HepG2 (cell line): Measurements from ENCODE around the gene RPSA. TPM values are rescaled to one million over a fixed set of nuclear protein-coding genes. Genes with fewer than 3 reads are reported as not detected.

Source experiments
- ARNTL ChIP-seq: sonication (generic); formaldehyde crosslinking; IDR thresholded peaks from 2 replicates; pipeline ENCODE4 v1.4.0; 2020; ENCODE audit warnings: mild to moderate bottlenecking, missing genetic modification reagents
- DDIT3 ChIP-seq: sonication (generic); formaldehyde crosslinking; IDR thresholded peaks from 2 replicates; pipeline ENCODE4 v1.4.0; 2020; ENCODE audit warnings: mild to moderate bottlenecking, missing genetic modification reagents
- E2F5 ChIP-seq: sonication (generic); formaldehyde crosslinking; conservative IDR thresholded peaks from 2 replicates; pipeline ENCODE4 v1.4.0; 2020; ENCODE audit warnings: missing genetic modification reagents
- ELF1 ChIP-seq: sonication (generic); formaldehyde crosslinking; IDR thresholded peaks from 2 replicates; pipeline ENCODE4 v1.4.0; 2020; ENCODE audit warnings: missing genetic modification reagents
- KAT7 ChIP-seq: IDR thresholded peaks from 2 replicates; pipeline ENCODE4 v1.6.1; 2018; ENCODE audit warnings: borderline replicate concordance, missing compliant biosample characterization
- MAFF ChIP-seq: IDR thresholded peaks from 2 replicates; pipeline ENCODE4 v1.6.1; 2011; ENCODE audit warnings: low read depth, low read length, improper control_type of control experiment
- MAZ ChIP-seq, 2 experiments: sonication (generic) in 1 of 2; formaldehyde crosslinking in 1 of 2; IDR thresholded peaks; 2 replicates each; pipeline versions ENCODE4 v1.5.0 to v1.6.1; 2012 to 2020; ENCODE audit warnings: low read depth in 2 of 2, mild to moderate bottlenecking in 2 of 2, borderline replicate concordance in 1 of 2, improper control_type of control experiment in 1 of 2, low read length in 1 of 2, missing genetic modification reagents in 1 of 2, moderate library complexity in 1 of 2
- MEIS2 ChIP-seq: sonication (generic); formaldehyde crosslinking; IDR thresholded peaks from 2 replicates; pipeline ENCODE4 v1.9.0; 2021; ENCODE audit warnings: mild to moderate bottlenecking, missing genetic modification reagents
- NFE2L2 ChIP-seq: fragments of 150-350 bp; IDR thresholded peaks from 2 replicates; pipeline ENCODE4 v1.6.1; 2014; ENCODE audit warnings: low read length
- PHF5A ChIP-seq: IDR thresholded peaks from one replicate; pipeline ENCODE4 v1.6.1; 2018; ENCODE audit warnings: low read depth, missing genetic modification reagents; ENCODE audit not compliant: unreplicated experiment
- POGZ ChIP-seq: sonication (generic); formaldehyde crosslinking; IDR thresholded peaks from 2 replicates; pipeline ENCODE4 v1.4.0; 2020; ENCODE audit warnings: mild to moderate bottlenecking, missing genetic modification reagents
- SMAD9 ChIP-seq: sonication (generic); formaldehyde crosslinking; IDR thresholded peaks from 2 replicates; pipeline ENCODE4 v1.5.1; 2020; ENCODE audit warnings: mild to moderate bottlenecking, missing genetic modification reagents
- SNAPC2 ChIP-seq: sonication (generic); formaldehyde crosslinking; IDR thresholded peaks from 2 replicates; pipeline ENCODE4 v1.8.1; 2022; ENCODE audit warnings: mild to moderate bottlenecking, missing genetic modification reagents
- STAT5B ChIP-seq: sonication (generic); formaldehyde crosslinking; IDR thresholded peaks from 2 replicates; pipeline ENCODE4 v1.4.0; 2020; ENCODE audit warnings: missing genetic modification reagents
- ZBTB10 ChIP-seq: sonication (generic); formaldehyde crosslinking; IDR thresholded peaks from 2 replicates; pipeline ENCODE4 v1.4.0; 2020; ENCODE audit warnings: missing genetic modification reagents, borderline replicate concordance
- ZBTB2 ChIP-seq: sonication (generic); formaldehyde crosslinking; IDR thresholded peaks from 2 replicates; pipeline ENCODE4 v1.8.0; 2022; ENCODE audit warnings: low read depth, missing genetic modification reagents
- ZNF557 ChIP-seq: sonication (generic); formaldehyde crosslinking; IDR thresholded peaks from 2 replicates; pipeline ENCODE4 v1.4.0; 2020; ENCODE audit warnings: missing genetic modification reagents
- ZNF574 ChIP-seq: sonication (generic); formaldehyde crosslinking; IDR thresholded peaks from 2 replicates; pipeline ENCODE4 v1.4.0; 2020; ENCODE audit warnings: missing genetic modification reagents
- ZNF629 ChIP-seq: sonication (generic); formaldehyde crosslinking; conservative IDR thresholded peaks from 2 replicates; pipeline ENCODE4 v1.5.0; 2020; ENCODE audit warnings: missing genetic modification reagents
- ZNF780A ChIP-seq: sonication (generic); formaldehyde crosslinking; IDR thresholded peaks from 2 replicates; pipeline ENCODE4 v1.8.0; 2022; ENCODE audit warnings: mild to moderate bottlenecking, missing genetic modification reagents, moderate library complexity
- polyA plus RNA-seq, 8 experiments: library from polyadenylated mRNA; depleted of rRNA in 3 of 8; stranded (reverse) in 7 of 8; unstranded in 1 of 8; fragments of >200 nt; fragmentation: Illumina TruSeq in 4 of 8; extraction: Trizol in 4 of 8; gene quantifications; 2 replicates each; pipeline versions ENCODE4 v1.2.1 to v1.2.3, GENCODE V29; 2011 to 2016; ENCODE audit warnings: low read depth in 4 of 8, missing spikeins in 1 of 8, mixed read lengths in 1 of 8; ENCODE audit not compliant: insufficient read depth in 1 of 8
- total RNA-seq, 5 experiments: library from RNA; depleted of rRNA; stranded (reverse); fragments of >200 nt; fragmentation: Illumina TruSeq; extraction: Trizol; gene quantifications; 2 replicates each; pipeline ENCODE4 v1.2.3, GENCODE V29; 2016; ENCODE audit warnings: low read depth in 1 of 5

The RPSA gene
- total and polyA plus RNA-seq, 2 of the 13 experiments (the other 11 are each of a cell fraction or from before 2014, with no cell fraction given), result 1,683 to 3,226 TPM

GRCh38 chr3:39406368-39407258 is at the start of gene RPSA (continued):
- peak; percentile 94 for TF ChIP-seq ARNTL (CRISPR knock-in tag)
- no peak for TF ChIP-seq DDIT3 (CRISPR knock-in tag)
- TF ChIP-seq ZBTB10, result peak; percentile 94
- TF ChIP-seq SNAPC2 (CRISPR knock-in tag), result no peak
- TF ChIP-seq MAFF, result no peak
- no peak for TF ChIP-seq ZNF557 (CRISPR knock-in tag)
- peak; percentile 72; the same call in 1 of the 2 replicates for TF ChIP-seq MEIS2 (CRISPR knock-in tag)
- peak; percentile 84 for TF ChIP-seq ELF1 (CRISPR knock-in tag)
- TF ChIP-seq MAZ (IDR thresholded peaks at IDR 0.05; ENCODE audit: borderline replicate concordance, low read depth, low read length), result no peak
- peak; percentile 78 for TF ChIP-seq MAZ (CRISPR knock-in tag; IDR thresholded peaks at IDR 0.05; ENCODE audit: low read depth)
- TF ChIP-seq ZNF574 (CRISPR knock-in tag), result peak; percentile 86
- TF ChIP-seq ZNF780A (CRISPR knock-in tag), result peak; percentile 58; the same call in 1 of the 2 replicates
- no peak for TF ChIP-seq ZNF629 (CRISPR knock-in tag)
- TF ChIP-seq SMAD9 (CRISPR knock-in tag), result 0 out of 2 replicates have a peak, but pooled peaks have one; percentile 16
- peak; percentile 93 for TF ChIP-seq POGZ (CRISPR knock-in tag)
- peak; percentile 60; the same call in 1 of the 2 replicates for TF ChIP-seq KAT7
- TF ChIP-seq PHF5A, result no peak
- TF ChIP-seq STAT5B (CRISPR knock-in tag), result 0 out of 2 replicates have a peak, but pooled peaks have one; percentile 76
- TF ChIP-seq NFE2L2, result no peak
- TF ChIP-seq ZBTB2 (CRISPR knock-in tag), result peak; percentile 63; the same call in 1 of the 2 replicates
- no peak; the same call in 1 of the 2 replicates for TF ChIP-seq E2F5 (CRISPR knock-in tag)
